ENCODE results near the gene KDM6B.

Gene KDM6B

DNA sequence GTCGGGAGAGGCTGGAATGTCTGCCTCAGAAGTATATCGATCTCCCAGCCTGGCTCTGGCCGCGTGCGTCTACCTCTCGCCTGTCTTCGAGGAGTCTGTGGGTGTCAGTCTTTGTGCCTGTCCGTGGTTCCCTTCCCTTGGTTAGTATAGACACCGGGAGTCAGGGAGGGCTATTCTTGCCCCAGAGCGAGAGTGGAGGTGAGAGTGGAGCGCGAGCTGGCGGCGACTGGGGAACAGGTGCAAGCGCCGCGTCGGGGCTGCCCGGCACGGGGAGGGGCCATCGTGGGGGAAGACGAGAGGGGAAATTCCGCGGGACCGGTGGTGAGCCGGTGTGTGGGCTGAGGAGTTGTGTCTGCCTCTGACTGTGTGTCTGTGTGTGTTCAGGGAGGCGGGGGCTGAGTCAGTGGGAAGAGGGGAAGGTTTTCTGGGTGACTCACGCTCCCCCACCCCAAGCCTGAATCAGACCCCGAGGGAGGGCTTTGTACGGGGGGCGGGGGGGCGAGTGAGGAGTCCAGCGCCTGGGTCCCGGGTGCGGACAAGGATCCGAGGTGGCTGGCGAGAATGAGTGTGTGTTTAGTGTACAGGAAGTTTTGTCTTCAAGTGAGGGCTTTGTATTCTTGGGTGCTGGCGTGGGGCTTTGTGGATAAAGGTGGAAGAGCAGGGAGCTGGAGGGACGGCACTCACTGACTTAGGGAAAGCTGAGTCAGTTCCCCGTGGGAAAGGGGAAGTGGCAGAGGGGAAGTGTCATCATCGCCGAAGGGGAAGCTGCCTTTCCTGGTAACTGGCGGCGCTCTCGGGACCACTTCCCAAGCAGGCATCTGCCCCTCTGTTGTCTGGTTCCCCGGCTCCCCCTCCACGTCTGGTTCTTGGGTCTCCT is 8.6 kb downstream of the KDM6B start:
- peak; percentile 51 for DNase-seq

DNA sequence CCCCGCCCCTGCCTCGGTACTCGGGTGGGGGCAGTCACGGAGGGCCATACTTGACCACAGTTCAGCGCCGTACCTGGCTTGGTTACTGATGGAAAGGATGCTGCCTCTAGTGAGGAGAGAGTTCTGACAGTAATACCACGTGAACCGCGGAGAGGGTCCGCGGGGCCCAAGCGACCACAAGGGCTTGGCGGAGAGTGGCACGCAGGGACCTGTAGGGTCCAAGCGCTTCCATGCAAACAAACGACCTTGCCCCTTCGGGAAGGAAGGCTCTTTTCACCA is 9.2 kb downstream of the KDM6B start:
- peak; percentile 54 for DNase-seq

DNA sequence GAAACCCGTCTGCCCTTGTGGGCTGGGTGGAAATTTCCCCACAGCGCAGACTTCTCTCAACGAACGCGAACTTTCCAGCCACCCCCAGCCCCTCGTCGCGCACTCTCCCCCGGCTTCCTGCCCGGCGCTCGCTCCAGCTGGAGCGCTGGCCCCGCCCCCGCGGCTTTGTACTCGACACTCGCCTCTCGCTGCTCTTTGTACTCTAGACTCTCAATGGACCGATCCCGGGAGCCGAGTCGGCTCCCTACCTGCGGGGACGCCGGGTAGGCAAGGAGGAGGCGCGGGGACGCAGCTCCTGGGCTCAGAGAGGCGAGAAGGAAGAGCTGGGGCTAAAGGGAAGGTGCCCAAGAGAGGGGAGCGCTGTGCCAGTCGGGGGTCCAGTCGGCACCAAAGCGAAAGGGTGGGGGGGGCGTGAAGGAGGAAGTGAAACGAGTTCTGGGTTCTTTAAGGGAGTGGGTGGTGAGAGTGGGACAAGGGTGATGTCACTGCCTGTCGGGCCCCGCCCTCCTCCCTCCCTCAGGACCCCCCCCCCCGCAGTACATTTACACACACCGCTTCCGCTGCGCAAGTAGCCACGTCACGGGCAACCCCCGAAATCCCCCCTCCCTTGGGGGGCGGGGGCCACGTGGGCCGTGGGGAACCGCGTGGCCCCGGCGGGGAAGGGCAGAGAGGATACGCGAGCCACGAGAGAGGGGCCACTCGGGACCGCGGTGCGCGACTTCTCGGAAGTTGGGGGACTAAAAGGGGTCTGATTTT is 9.7 kb downstream of the KDM6B start:
- peak; percentile 74 for DNase-seq

DNA sequence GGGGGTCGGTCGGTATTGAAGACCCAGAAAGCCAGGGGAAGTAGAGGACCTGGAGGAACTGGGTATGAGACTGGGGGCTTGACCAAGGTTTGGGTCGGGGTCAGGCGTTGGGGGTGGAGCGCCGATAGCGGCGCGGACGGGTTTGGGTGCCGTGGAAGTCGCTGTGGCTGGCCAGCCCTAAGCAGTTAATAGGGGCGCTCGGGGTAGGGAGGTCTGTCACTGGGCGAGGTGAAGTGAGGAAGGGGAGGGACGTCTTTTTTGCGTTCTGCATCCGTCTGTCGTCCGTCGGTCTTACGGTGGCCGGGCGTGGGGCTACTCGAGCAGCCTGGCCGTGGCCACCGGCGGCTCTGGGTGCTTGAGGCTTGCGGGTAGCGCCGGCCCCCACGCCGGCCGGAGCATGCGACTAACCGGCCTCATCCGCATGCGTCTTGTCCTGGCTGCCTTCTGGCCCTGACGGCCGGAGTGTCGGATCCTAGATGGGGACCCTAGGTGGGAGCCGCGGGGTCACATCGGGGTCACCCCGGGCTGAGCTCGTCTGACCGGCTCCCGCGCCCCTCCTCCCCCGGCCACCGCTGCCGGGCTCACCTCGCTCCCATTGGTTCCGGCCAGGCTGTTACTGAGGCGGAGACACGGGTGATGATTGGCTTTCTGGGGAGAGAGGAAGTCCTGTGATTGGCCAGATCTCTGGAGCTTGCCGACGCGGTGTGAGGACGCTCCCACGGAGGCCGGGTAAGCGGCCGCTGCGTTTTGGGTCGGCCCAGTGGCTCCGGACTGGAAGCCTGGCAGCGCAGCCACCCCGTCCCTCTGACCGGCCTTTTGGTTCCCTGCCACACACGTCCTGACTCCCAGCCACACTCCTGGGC is 10.5 kb downstream of the KDM6B start:
- DNase-seq, result peak; percentile 89

DNA sequence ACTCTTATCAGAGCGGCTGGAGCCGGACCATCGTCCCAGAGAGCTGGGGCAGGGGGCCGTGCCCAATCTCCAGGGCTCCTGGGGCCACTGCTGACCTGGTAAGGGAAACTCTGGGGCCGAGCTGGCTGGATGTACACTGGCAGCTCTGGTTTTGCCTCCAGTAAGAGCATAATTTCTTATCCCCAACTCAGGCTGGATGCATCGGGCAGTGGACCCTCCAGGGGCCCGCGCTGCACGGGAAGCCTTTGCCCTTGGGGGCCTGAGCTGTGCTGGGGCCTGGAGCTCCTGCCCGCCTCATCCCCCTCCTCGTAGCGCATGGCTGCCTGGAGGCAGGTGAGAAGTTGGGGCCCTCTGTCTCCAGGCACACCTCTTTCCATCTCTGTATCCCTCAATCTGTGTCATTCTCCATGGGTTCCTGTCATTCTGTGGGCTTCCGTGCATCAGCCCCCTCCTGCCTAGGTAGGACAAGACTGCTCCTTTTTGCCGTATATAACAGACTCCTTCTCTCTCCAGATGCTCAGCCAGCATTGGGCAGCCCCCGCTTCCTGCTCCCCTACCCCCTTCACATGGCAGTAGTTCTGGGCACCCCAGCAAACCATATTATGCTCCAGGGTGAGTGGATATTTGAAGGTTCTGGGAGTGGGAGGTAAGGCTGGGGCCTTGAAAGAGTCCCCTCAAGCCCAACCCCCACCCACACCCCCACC is 11.5 kb downstream of the KDM6B start:
- DNase-seq, result no peak

DNA sequence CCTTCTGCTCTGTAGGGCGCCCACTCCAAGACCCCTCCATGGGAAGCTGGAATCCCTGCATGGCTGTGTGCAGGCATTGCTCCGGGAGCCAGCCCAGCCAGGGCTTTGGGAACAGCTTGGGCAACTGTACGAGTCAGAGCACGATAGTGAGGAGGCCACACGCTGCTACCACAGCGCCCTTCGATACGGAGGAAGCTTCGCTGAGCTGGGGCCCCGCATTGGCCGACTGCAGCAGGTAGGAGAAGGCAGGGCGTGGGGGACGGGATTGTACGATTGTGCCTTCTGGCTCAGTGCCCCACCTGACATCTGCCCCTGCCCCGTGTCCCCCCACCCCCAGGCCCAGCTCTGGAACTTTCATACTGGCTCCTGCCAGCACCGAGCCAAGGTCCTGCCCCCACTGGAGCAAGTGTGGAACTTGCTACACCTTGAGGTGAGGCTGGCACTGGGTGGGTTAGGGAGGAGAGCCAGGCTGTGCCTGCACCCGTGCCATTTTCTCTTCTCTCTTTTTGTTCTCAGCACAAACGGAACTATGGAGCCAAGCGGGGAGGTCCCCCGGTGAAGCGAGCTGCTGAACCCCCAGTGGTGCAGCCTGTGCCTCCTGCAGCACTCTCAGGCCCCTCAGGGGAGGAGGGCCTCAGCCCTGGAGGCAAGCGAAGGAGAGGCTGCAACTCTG is 12.2 kb downstream of the KDM6B start:
- DNase-seq, result no peak

DNA sequence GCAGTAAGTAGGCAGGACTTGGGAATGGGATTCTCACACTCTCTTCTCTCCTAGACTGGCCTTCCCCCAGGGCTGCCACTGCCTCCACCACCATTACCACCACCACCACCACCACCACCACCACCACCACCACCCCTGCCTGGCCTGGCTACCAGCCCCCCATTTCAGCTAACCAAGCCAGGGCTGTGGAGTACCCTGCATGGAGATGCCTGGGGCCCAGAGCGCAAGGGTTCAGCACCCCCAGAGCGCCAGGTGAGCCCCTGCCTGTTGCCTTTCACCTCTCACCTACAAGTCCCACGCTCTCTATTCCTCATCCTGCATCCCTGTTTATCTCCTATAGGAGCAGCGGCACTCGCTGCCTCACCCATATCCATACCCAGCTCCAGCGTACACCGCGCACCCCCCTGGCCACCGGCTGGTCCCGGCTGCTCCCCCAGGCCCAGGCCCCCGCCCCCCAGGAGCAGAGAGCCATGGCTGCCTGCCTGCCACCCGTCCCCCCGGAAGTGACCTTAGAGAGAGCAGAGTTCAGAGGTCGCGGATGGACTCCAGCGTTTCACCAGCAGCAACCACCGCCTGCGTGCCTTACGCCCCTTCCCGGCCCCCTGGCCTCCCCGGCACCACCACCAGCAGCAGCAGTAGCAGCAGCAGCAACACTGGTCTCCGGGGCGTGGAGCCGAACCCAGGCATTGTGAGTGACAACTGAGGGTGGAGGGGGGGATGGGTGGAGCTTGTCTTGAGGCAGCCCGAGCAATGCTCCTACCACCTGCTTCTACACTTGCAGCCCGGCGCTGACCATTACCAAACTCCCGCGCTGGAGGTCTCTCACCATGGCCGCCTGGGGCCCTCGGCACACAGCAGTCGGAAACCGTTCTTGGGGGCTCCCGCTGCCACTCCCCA is 13.0 kb downstream of the KDM6B start:
- no peak for DNase-seq

DNA sequence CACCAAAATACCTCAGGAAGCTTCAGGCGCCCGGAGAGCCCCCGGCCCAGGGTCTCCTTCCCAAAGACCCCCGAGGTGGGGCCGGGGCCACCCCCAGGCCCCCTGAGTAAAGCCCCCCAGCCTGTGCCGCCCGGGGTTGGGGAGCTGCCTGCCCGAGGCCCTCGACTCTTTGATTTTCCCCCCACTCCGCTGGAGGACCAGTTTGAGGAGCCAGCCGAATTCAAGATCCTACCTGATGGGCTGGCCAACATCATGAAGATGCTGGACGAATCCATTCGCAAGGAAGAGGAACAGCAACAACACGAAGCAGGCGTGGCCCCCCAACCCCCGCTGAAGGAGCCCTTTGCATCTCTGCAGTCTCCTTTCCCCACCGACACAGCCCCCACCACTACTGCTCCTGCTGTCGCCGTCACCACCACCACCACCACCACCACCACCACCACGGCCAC is 14.1 kb downstream of the KDM6B start:
- DNase-seq, result no peak

DNA sequence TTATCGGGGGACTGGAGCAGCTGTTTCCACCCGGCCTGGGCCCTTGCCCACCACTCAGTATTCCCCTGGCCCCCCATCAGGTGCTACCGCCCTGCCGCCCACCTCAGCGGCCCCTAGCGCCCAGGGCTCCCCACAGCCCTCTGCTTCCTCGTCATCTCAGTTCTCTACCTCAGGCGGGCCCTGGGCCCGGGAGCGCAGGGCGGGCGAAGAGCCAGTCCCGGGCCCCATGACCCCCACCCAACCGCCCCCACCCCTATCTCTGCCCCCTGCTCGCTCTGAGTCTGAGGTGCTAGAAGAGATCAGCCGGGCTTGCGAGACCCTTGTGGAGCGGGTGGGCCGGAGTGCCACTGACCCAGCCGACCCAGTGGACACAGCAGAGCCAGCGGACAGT is 14.7 kb downstream of the KDM6B start:
- no peak for DNase-seq

DNA sequence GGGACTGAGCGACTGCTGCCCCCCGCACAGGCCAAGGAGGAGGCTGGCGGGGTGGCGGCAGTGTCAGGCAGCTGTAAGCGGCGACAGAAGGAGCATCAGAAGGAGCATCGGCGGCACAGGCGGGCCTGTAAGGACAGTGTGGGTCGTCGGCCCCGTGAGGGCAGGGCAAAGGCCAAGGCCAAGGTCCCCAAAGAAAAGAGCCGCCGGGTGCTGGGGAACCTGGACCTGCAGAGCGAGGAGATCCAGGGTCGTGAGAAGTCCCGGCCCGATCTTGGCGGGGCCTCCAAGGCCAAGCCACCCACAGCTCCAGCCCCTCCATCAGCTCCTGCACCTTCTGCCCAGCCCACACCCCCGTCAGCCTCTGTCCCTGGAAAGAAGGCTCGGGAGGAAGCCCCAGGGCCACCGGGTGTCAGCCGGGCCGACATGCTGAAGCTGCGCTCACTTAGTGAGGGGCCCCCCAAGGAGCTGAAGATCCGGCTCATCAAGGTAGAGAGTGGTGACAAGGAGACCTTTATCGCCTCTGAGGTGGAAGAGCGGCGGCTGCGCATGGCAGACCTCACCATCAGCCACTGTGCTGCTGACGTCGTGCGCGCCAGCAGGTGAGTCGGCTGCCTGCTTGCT is 15.2 kb downstream of the KDM6B start:
- no peak for DNase-seq

DNA sequence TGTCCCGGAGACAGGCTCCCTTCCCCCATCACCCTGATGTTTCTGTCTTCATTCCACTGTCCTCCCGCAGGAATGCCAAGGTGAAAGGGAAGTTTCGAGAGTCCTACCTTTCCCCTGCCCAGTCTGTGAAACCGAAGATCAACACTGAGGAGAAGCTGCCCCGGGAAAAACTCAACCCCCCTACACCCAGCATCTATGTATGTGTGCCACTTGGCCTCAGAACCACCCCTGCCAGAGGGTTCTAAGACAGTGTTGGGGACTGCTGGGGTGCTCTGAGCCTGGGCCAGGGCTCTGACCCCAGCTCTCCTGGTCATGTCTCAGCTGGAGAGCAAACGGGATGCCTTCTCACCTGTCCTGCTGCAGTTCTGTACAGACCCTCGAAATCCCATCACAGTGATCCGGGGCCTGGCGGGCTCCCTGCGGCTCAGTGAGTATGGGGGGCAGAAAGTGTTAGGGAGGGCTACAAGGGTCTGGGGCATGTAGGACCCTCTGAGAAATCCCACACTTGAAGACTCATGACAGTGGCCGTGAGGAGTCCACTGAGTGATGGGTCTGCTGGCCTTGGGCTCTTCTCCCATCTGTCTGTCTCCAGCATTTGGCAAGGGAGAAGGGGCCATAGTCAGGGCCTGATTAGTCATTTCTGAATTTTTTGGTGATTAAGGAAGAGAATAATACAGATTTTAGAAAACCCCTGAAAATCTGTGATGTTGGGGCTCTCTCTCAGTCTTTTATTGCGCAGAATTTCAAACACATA is 15.9 kb downstream of the KDM6B start:
- DNase-seq, result no peak

DNA sequence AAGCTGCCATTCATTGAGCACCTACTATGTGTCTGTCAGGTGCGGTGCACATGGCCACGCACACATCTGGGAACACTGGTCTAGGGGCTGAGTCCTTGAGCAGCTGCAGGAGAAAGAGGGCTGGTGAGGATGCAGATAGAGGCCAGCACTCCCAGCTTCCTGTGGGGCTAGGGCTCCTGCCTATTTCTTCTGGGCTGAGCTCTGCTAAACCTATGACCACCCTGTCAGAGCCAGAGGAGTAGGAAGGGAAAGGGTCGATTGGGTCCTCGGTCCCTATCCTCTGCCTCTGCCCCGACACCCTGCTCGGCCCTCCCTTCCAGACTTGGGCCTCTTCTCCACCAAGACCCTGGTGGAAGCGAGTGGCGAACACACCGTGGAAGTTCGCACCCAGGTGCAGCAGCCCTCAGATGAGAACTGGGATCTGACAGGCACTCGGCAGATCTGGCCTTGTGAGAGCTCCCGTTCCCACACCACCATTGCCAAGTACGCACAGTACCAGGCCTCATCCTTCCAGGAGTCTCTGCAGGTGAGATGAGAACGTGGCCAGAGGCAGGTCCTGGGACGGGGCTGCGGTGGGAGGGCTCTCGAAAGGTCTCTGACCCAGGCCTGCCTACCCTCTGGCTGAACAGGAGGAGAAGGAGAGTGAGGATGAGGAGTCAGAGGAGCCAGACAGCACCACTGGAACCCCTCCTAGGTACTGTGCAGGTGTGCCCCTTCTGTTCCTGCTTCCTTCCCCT is 16.9 kb downstream of the KDM6B start:
- DNase-seq, result no peak

DNA sequence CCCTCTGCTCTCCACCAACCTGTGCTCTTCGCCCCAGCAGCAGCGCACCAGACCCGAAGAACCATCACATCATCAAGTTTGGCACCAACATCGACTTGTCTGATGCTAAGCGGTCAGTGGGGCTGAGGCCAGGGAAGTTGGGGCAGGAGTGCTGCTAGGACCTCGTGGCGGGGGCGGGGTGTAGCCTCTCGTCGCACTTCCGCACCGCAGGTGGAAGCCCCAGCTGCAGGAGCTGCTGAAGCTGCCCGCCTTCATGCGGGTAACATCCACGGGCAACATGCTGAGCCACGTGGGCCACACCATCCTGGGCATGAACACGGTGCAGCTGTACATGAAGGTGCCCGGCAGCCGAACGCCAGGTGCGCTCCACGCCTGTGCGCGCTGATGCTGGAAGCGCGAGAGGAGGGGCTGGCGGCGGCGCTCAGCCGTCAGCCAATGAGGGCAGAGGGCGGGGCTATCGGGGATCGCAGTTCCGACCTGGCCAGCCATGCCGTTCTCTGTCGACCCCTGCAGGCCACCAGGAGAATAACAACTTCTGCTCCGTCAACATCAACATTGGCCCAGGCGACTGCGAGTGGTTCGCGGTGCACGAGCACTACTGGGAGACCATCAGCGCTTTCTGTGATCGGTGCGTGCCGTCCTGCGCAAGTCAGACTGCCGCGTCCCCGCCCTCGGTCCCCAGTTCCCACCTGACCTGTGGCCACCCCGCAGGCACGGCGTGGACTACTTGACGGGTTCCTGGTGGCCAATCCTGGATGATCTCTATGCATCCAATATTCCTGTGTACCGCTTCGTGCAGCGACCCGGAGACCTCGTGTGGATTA is 17.6 kb downstream of the KDM6B start:
- DNase-seq, result peak; percentile 85

DNA sequence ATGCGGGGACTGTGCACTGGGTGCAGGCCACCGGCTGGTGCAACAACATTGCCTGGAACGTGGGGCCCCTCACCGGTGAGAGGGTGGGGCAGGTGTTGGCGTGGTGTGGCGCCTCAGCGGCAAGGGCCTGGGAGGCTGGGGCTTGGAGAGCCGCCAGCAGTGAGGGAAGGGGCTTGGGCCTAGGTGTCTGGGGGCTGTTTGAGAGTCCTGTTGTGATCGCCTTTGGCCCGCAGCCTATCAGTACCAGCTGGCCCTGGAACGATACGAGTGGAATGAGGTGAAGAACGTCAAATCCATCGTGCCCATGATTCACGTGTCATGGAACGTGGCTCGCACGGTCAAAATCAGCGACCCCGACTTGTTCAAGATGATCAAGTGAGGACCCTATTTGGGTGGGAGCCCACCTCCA is 18.2 kb downstream of the KDM6B start:
- no peak for DNase-seq

DNA sequence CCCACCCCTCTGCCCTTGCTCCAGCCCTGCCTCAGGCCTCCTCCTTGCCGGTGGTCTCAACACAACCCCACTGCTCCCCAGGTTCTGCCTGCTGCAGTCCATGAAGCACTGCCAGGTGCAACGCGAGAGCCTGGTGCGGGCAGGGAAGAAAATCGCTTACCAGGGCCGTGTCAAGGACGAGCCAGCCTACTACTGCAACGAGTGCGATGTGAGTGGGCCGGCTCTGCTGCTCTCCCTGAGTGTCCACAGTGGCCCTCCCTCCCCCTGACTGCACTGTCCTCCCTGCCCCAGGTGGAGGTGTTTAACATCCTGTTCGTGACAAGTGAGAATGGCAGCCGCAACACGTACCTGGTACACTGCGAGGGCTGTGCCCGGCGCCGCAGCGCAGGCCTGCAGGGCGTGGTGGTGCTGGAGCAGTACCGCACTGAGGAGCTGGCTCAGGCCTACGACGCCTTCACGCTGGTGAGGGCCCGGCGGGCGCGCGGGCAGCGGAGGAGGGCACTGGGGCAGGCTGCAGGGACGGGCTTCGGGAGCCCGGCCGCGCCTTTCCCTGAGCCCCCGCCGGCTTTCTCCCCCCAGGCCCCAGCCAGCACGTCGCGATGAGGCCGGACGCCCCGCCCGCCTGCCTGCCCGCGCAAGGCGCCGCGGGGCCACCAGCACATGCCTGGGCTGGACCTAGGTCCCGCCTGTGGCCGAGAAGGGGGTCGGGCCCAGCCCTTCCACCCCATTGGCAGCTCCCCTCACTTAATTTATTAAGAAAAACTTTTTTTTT is 19.1 kb downstream of the KDM6B start:
- DNase-seq, result no peak

DNA sequence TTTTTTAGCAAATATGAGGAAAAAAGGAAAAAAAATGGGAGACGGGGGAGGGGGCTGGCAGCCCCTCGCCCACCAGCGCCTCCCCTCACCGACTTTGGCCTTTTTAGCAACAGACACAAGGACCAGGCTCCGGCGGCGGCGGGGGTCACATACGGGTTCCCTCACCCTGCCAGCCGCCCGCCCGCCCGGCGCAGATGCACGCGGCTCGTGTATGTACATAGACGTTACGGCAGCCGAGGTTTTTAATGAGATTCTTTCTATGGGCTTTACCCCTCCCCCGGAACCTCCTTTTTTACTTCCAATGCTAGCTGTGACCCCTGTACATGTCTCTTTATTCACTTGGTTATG is 19.6 kb downstream of the KDM6B start:
- DNase-seq, result no peak

DNA sequence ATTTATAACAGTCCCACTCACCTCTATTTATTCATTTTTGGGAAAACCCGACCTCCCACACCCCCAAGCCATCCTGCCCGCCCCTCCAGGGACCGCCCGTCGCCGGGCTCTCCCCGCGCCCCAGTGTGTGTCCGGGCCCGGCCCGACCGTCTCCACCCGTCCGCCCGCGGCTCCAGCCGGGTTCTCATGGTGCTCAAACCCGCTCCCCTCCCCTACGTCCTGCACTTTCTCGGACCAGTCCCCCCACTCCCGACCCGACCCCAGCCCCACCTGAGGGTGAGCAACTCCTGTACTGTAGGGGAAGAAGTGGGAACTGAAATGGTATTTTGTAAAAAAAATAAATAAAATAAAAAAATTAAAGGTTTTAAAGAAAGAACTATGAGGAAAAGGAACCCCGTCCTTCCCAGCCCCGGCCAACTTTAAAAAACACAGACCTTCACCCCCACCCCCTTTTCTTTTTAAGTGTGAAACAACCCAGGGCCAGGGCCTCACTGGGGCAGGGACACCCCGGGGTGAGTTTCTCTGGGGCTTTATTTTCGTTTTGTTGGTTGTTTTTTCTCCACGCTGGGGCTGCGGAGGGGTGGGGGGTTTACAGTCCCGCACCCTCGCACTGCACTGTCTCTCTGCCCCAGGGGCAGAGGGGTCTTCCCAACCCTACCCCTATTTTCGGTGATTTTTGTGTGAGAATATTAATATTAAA is 20.2 kb downstream of the KDM6B start:
- DNase-seq, result no peak
